SW480 (cell line): Measurements from ENCODE around the gene LRRC8B.
"Not testable (repeated sequence)": the region's sequence is repeated elsewhere in the genome, so short reads cannot be mapped to it uniquely, and the experiment has no call there.

Experiments
- DNase-seq: peaks from one replicate; pipeline ENCODE4 v3.0.0-alpha.2; 2016; ENCODE audit warnings: low spot score

Gene LRRC8B

DNA sequence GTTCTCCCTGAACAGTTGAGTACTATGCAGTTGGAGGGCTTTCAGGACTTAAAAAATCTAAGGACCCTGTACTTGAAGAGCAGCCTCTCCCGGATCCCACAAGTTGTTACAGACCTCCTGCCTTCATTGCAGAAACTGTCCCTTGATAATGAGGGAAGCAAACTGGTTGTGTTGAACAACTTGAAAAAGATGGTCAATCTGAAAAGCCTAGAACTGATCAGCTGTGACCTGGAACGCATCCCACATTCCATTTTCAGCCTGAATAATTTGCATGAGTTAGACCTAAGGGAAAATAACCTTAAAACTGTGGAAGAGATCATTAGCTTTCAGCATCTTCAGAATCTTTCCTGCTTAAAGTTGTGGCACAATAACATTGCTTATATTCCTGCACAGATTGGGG, 59.6 kb downstream of the LRRC8B start:
- no peak for DNase-seq

DNA sequence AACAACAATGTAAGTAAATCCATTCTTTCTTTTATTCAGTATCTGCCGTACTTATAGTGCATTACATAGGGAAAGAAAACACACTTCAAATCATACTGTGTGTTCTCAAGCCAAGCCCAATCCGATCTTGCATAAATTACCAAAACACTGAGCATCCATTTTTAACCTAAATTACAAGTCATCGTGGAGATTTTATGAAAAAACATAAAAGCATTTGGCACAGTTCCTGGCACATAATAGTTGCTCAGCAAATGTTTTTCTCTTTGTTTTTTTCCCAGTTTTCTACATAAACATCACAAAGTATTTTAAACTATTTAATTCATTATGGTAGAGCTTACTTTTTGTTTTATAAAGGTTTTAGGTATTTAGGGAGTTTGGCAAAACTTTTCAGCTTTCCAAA, 60.2 kb downstream of the LRRC8B start:
- DNase-seq: no peak

DNA sequence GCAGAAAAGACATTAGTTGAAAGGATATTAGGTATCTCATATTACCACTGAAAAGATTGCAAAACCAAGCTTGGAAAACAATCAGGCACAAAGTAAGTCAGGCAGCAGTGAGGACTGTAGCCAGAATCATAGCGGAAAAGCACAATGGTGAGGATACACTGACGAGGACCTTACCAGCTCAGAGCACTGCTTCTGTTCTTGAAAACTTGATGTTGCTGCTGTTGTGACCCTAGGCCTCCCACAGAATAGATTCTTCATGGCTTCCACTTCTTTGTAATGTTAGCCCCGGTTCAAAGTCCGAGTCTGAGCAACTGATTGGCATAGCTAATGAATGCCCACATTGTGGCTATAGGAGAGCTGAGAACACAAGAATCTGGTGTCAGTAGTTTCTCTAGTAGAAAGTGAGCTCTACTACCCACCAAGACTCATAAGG, 63.1 kb downstream of the LRRC8B start:
- DNase-seq: peak; percentile 50

DNA sequence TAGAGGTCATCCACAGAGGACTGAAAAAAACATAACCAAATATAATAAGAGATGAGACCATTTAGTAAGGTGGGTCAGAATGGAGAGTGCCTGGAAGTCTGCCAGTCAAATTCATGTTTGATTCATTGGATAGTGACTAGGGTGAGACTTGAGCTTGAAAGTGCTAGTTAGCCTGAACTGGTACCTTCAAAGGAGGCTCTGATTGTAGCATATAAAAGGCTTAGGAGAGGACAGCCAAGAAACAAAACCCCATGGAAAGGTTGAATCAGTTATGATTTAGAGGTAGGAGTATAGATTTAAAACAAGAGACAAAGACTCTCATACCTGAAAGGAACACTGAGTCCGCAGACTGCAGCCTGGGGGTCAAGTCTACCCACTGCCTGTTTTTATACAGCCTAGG, 63.9 kb downstream of the LRRC8B start:
- no peak for DNase-seq

DNA sequence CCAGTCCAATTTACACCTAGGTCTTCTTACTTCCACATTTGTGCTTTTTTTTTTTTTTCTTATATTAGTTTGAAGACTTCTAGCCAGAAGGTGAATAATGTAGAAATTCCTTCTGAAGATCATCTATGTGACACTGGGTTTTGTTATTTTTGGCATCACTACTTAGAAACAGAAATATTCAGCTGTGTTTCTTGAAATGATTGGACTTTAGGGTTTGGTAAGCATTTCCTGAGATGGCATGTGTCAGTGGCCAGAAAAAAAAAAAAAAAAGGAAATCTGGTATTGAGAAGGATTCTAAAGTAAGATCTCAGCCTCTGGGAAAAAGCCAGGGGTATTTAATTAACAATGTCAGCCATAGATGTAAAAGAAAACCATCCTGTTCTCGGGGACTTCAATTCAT, 64.9 kb downstream of the LRRC8B start:
- DNase-seq: no peak

DNA sequence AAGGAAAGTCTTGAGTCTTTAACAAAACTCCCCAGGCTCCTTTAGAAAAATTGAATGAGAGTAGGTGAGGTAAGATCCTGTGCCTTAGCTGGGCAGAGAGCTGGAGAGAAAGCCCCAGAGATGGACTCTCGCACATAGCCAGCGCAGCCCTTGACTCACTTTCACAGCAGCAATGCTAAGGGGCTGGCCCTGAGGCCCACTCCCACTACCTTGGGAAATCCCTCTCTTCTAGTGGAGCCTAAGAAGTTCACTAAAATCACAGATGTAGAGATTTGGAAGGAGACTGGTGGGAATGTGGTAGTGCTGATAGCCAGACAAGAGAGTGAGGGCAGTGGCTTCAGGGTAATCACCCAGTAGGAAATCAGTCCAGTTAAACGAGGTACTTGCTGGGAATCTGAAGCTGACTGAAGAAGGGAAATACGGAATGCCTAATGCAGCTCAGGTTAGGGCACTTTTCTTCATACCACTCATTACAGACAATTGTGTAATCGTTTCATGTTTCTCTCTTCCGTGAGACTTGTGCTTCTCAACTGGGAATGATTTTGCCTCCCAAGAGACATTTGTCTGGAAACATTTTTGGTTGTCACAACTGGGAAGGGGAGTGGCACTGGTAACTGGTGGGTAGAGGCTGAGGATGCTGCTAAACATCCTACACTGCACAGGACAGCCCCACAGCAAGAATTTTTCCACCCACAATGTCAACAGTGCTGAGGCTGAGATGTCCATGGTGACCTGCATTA, 65.9 kb downstream of the LRRC8B start:
- DNase-seq: no peak

DNA sequence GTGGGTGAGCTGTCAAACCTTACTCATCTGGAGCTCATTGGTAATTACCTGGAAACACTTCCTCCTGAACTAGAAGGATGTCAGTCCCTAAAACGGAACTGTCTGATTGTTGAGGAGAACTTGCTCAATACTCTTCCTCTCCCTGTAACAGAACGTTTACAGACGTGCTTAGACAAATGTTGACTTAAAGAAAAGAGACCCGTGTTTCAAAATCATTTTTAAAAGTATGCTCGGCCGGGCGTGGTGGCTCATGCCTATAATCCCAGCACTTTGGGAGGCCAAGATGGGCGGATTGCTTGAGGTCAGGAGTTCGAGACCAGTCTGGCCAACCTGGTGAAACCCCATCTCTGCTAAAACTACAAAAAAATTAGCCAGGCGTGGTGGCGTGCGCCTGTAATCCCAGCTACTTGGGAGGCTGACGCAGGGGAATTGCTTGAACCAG, 68.3 kb downstream of the LRRC8B start:
- DNase-seq: not testable (repeated sequence)

DNA sequence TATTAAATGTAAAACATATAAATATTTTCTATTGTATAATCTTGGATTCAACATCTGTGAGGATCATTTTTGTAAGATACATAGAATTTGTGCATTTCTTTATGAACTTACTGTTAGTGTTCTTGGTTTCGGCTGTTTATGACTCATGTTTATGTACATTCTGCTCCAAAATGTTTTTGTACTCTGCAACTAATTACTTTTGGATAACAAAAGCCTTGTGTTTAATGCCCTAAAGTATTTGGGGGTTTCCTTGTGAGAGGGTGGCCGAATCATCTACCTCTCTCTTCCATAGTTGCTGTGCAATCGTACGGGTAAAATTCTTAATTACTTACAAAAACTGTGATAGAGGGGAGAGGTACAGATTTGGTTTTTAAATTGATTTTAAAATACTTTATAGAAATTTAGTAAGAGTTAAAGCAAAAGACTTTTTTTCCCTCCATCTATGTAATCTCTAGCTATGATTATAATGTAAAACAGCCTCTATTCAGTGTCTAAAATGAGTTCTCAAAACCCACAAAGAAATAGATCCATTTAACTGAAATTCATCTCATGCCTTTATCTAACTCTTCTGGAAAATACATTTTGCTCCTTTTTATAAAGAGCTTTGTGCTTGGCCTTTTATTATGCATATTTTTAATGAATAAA, 69.6 kb downstream of the LRRC8B start:
- no peak for DNase-seq

DNA sequence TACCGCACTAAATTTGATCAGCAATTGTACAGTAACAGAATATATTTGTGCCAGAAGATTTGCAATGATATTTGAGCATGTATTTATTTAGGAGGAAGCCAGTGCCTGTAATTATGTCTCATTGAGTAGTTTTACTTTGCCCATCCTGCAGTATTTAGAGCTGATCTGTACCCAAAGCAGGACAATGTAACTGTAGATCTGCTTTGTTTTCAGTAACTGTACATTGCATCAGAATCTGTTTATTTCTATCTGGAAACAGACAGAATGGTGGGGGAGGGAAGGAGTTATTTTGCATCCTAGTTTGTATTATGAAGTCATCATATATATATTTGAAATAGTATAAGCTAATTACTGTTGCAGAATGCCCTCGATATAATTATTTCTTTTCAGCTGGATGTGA, 72.1 kb downstream of the LRRC8B start:
- no peak for DNase-seq

DNA sequence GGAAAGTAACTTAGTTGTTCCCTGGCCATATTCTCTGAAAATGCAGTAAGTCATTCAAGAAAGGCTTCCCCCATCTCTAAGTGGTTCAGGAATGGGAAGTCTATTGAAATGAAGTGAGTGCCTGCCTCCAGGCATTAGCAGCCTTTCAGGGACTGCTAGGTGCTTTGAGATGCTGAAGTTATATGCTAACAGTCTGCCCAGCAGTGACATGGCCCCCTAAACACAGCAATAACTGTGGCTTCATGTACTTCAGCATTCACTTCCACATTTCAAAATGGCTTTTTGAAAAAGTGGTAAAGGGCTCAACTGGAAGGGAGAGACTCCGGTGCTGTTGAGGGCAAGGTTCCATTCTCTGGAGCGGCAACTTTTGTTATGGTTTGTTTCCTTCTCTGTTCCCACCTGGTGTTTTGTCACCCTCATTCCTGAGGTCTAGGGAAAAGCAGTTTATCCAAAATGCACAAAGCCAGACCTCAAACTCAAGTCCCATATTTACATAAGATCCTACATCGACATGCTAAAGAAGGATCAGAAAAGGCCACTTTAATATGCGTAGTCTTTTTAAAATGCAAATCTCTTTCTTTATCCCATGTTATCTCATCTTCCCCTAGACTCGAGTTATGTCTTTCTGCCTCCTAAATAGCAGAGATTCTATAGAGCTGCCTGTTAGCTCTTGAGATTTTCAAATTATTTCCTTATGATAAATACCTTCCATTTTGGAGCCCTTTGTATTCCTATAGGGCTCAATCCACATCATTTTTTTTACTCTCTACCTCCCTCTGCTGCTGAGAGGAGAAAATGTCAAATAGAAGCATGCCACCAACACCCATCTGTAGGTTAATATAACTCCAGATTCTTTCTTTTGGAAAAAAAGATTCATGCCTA, 74.1 kb downstream of the LRRC8B start:
- DNase-seq: peak; percentile 52

DNA sequence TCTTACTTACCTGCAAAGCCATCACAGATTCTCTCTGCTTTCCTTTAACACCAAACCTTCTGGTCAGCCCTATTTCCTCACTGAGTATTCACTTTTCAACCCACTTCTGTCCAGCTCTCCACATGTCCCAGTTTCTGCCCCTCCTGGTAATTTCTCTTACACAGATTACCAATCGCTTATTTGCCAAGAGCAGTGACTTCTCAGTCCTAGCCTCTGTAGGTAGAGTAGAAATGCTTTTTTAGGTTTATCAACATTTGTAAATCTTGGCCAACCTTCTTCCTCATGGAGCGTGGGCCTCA, 74.7 kb downstream of the LRRC8B start:
- no peak for DNase-seq

DNA sequence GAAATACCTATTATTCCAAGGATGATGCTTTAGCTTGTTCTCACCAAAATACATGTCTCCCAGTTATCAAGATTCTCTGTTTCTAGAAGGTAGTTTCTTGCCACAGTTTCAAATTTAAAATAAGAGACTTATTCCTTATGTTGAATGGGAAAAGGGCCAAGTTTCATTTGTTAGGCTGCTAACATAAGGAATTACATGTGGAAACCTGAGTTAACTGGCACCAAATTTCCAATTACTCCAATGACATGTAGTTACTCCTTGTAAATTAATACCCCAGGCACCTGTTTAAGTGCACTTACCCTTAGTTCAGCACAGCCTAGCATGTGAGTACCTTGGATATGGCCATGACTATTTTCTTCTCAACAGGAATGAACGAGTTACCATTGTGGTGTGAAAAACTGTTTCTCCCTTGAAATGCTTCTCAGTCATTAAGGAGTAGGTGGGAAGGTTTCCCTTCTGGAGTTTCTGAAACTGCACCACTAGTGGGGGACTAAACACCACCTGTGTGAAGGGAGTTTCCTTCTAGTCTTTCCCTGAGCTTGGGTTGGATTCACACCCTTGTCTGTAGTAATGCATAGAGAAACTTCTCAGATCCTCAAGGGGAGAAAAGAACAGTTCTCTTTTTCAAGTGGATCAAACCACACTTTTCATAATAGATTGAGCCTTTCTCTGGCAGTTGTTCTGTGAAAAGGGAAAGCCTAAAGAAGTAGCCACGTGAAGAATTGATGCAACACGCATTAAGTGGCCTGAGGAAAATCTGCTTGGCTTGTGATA, 76.0 kb downstream of the LRRC8B start:
- DNase-seq: no peak

DNA sequence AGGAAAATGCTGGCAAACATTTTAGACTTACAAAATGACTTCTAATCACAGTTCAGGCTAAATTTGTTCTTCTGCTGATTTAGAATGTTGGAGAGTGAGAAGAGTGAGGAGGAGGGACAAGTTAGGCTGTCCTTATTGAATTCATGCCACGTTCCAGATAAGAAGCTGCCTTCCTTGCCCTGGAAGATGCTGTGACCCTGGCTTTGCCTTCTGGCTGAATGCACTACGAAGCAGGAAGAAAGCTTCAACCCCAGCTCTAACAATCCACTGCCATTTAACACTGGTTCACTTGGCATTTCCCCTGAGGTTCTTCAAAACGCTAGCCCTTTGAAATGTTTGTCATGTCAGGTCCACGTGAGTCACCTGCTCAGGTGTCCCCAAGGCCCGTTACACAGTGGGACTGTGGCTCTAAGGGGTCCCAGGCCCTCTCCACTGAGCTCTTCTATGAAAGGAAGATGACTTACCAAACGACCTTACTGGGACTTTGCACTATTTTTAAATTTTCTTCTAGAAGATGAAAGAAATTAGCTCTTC, 78.3 kb downstream of the LRRC8B start:
- no peak for DNase-seq

DNA sequence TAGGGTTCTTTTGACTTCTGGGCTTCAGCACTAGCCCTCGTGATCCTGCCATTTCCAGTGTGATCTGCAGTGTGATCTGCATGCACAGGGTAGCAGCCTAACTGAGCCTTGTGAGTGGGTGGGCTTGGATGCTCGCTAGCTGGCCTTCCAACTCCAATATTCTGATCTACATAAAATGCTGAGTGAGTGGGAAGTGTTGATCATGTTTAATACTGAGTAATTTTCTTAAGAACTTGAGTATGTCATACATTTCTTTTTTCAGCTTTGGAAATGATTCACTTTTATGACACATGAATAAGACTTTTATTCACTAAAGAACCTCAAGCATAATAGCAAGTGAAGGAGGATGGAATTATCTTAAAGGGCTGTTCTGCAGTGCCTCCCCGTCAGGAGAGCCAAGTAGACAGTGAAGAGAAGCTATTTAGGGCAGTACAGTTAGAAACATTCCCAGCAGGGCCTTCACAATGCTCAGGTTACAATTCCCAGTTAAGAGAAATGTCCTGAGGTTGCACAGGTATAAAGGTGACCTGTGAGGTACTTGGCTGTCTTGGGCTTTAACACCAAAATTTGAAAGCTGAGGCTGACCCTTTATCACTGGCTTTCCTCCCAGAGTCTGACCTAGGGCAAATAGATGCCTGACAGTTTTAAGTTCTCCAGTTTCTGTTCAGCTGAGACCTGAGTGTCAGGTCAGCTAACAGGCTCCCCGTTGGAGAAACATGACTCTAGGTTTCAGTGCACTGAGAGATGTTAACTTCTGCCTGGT, 79.2 kb downstream of the LRRC8B start:
- no peak for DNase-seq

DNA sequence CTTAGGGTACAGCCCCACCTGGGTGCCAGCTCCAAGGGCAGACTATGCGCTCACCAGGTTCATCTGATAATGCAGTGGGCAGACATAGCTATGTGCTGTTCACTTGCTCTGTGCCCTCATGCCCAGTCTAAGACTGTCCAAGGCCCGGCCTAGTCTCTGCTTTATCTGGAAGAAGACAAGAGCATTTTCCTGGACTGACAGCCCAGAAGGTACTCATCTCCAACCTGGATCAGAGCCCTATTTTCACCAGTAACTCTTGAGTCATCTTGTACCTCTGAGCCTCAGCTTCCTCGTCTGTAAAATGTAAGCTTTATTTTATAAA, 79.7 kb downstream of the LRRC8B start:
- DNase-seq: no peak

DNA sequence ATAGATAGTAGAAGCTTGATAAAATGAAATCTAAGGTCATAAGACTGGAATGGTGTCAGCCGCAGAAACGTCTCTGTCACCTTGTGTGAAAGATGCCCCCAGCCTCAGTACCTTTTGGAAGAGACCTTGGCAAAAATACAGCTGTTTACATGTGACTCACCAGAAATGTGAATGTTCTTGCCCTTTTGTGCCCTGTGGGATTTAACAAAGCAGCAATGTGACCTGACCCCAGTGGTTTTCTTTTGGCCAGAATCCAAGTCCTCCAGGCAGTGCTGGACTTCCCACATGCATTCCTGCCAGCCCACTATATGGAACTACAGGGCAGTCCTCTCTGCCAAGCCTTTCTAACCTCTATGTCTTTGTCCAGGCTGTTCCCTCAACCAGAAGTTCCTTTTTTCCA, 81.1 kb downstream of the LRRC8B start:
- DNase-seq: peak; percentile 82

DNA sequence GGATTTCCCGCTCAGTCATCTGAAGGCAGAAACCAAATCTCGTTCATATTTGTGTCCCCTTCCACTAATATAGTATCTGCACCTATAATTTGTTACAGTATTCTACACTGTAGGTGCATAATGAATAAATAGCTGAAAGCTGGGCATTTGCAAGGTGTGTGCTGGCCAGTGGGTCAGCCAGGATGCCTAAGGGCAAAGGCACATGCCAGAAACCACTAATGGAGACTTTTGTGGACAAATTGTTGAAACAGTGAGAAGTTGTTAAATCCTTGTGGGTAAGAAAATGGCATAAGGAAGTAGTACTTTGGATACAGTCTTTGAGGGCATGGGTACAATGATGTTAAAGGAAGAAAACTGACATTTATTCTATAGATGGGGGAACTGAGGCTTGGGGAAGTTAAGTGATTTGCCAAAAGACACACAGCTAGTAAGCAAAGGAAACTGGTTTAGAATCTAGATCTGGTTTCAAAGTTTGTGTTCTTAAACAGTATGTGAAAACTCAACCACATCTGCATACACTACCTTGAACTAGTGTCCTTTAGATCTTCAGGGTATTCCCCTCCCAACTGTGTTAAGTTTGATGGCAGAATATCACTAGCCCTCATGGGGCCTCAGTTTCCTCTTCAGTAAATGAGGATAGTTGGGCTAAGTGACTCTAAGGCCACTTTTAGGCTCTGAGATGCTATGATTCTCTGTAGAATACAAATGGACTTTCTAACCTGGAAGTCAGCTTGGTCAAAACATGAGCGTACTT, 81.8 kb downstream of the LRRC8B start:
- DNase-seq: no peak

DNA sequence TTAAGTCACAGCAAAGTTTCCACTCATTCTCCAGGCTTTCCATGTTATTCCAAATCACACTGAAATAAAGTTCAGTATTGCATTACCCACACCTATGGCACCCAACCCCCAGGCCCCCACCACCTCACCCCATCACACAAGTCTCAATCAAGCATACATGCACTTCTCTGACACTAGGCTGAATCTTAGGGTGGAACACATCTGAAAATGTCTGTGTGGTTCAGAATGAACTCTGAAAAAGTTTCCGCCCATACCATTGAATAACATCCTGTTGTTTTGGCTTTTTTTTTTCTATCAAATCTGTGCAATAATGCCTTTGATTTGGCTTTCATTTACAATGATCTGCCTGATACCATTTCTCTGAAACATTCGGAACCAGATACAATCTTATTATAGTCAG, 82.5 kb downstream of the LRRC8B start:
- DNase-seq: no peak

DNA sequence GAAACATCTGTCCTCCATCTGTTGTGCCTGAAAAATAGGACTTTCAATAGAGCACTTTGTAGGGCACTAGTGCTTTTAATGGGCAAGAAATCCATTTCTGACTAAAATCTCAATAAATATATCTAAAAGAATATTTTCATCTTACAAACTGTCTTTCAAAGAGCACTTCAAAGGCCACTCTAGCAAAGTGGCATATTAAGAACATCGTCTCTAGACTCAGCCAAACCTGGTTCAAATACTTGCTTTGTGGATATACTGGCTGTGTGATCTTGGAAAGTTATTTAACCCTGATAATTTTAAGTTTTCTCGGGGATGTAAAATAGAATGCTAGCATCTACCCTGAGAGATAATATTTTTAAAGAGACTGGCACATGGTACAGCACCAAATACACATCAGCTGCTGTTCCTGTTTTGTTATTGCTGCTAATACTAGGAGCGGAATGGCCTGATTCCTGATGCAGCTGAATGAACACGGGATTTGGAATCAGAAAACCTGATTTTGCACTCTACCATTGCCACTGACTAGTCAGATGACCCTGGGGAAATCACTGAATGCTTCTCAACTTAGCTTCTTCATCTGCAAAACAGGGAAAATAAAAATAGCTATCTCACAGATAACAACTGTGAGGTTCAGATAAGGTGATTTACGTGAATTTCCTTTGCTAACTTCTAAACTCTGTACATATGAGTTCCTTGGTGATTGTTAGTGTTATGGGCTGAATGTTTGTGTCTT, 83.1 kb downstream of the LRRC8B start:
- DNase-seq: no peak
